SKM-1 (cell line): Measurements from ENCODE around the gene DHX38.

Experiments
- DNase-seq: peaks from one replicate; lab custom pipeline; 2025; ENCODE audit not compliant: unreplicated experiment; lab: John Stamatoyannopoulos, UW

DHX38 gene

GRCh38 chr16:72083778-72084404 is 9.8 kb upstream of the DHX38 start:
- no peak for DNase-seq

- DNase-seq: no peak
Observed at GRCh38 chr16:72084445-72084844, 9.2 kb upstream of the DHX38 start.

- DNase-seq: no peak
Observed at GRCh38 chr16:72085002-72085401, 8.6 kb upstream of the DHX38 start.

- no peak for DNase-seq
Observed at GRCh38 chr16:72091217-72091616, 2.4 kb upstream of the DHX38 start.

- no peak for DNase-seq
Observed at GRCh38 chr16:72092832-72093447, 707 bp upstream of the DHX38 start.

GRCh38 chr16:72094266-72094610 is 591 bp downstream of the DHX38 start:
- DNase-seq: no peak

- DNase-seq: no peak
Observed at GRCh38 chr16:72098936-72099335, 5.3 kb downstream of the DHX38 start.

GRCh38 chr16:72099377-72099818 is 5.8 kb downstream of the DHX38 start:
- peak; percentile 42 for DNase-seq

- no peak for DNase-seq
Observed at GRCh38 chr16:72101195-72101594, 7.5 kb downstream of the DHX38 start.

- no peak for DNase-seq
Observed at GRCh38 chr16:72104905-72105304, 11.3 kb downstream of the DHX38 start.

- no peak for DNase-seq
Observed at GRCh38 chr16:72105978-72106377, 12.3 kb downstream of the DHX38 start.

GRCh38 chr16:72107371-72107770 is 13.7 kb downstream of the DHX38 start:
- no peak for DNase-seq

GRCh38 chr16:72108353-72109102 is 14.9 kb downstream of the DHX38 start:
- DNase-seq: no peak

- no peak for DNase-seq
Observed at GRCh38 chr16:72109300-72109699, 15.7 kb downstream of the DHX38 start.

GRCh38 chr16:72109966-72110530 is 16.4 kb downstream of the DHX38 start:
- DNase-seq: no peak

GRCh38 chr16:72110662-72111615 is 17.3 kb downstream of the DHX38 start:
- no peak for DNase-seq

GRCh38 chr16:72111657-72112451 is 18.2 kb downstream of the DHX38 start:
- no peak for DNase-seq

- no peak for DNase-seq
Observed at GRCh38 chr16:72112452-72112792, 18.8 kb downstream of the DHX38 start.

GRCh38 chr16:72112906-72113615 is 19.4 kb downstream of the DHX38 start:
- no peak for DNase-seq

- no peak for DNase-seq
Observed at GRCh38 chr16:72113616-72113945, 19.9 kb downstream of the DHX38 start.
